Transverse colon (tissue), 4 donors: ENCODE results near the gene BMPR1B. TPM values are rescaled to one million over a fixed set of nuclear protein-coding genes. Genes with fewer than 3 reads are reported as not detected.

ENCODE experiments used
- DNase-seq: peaks from one replicate; pipeline ENCODE4 v3.0.0-alpha.2; 2019
- H3K27ac ChIP-seq, 4 donors: fragments of 200-600 bp; sonication (generic); 2 replicates each; pipeline ENCODE4 v1.5.1; 2016 to 2018; ENCODE audit warnings: inconsistent platforms in 4 of 4
- H3K27me3 ChIP-seq: fragments of 200-600 bp; sonication (generic); 2 replicates; pipeline ENCODE4 v1.5.1; 2017; ENCODE audit warnings: inconsistent platforms
- H3K36me3 ChIP-seq, 4 donors: fragments of 200-600 bp; sonication (generic); 2 replicates each; pipeline ENCODE4 v1.5.1; 2017 to 2019; ENCODE audit warnings: inconsistent platforms in 4 of 4
- H3K4me1 ChIP-seq, 4 donors: fragments of 200-600 bp; sonication (generic); 2 replicates each; pipeline ENCODE4 v1.5.1; 2017 to 2020; ENCODE audit warnings: inconsistent platforms in 4 of 4
- H3K4me3 ChIP-seq, 4 donors: fragments of 200-600 bp; sonication (generic); 1 replicate in 1 of 4; 2 replicates in 3 of 4; pipeline versions ENCODE4 v1.5.1 to v1.6.1; 2017 to 2019; ENCODE audit warnings: inconsistent platforms in 4 of 4
- H3K9me3 ChIP-seq, 2 donors: fragments of 200-600 bp; sonication (generic); 2 replicates each; pipeline ENCODE4 v1.5.1; 2017 to 2019; ENCODE audit warnings: inconsistent platforms in 2 of 2
- CTCF ChIP-seq, 5 experiments: fragments of 200-600 bp in 3 of 5; fragments of 450-650 bp in 2 of 5; sonication (generic) in 3 of 5; IDR thresholded peaks; 1 replicate in 2 of 5; 2 replicates in 3 of 5; pipeline ENCODE4 v1.5.1; 2016 to 2017; ENCODE audit warnings: antibody characterized with exemption in 5 of 5, inconsistent platforms in 3 of 5, mild to moderate bottlenecking in 2 of 5, moderate library complexity in 1 of 5
- EP300 ChIP-seq: sonication (generic); formaldehyde crosslinking; IDR thresholded peaks from one replicate; pipeline ENCODE4 v1.6.1; 2017; ENCODE audit warnings: antibody characterized with exemption, low read depth
- POLR2A ChIP-seq: fragments of 450-650 bp; IDR thresholded peaks from one replicate; pipeline ENCODE4 v1.6.1; 2016; ENCODE audit warnings: antibody characterized with exemption, mild to moderate bottlenecking, moderate library complexity
- POLR2AphosphoS5 ChIP-seq, 3 donors: sonication (generic); formaldehyde crosslinking; IDR thresholded peaks; one replicate each; pipeline ENCODE4 v1.6.1; 2016; ENCODE audit warnings: antibody characterized with exemption in 3 of 3
- WGBS, 2 donors: methylation state at CpG; one replicate each; pipeline ENCODE4 v1.1.5; 2018; ENCODE audit warnings: low coverage in 1 of 2; 5-methylcytosine and 5-hydroxymethylcytosine counted together
- in situ Hi-C, 4 donors: fragments of 200-750 bp; cut with MboI; loops; one replicate each; pipeline versions ENCODE4 v1.15.0 to v1.15.1; 2017; ENCODE audit warnings: low sequenced_read_pairs in 3 of 4, low pct_ligation_motif_present in 1 of 4, low pct_unique_long_range_greater_than_20kb in 1 of 4
- intact Hi-C: fragments of 100-400 bp; cut with DNase I; formaldehyde crosslinking; loops from one replicate; pipeline ENCODE4 v1.15.1; 2023; ENCODE audit warnings: low total_unique reads
- total RNA-seq, 4 donors: library from RNA; depleted of rRNA; stranded (reverse); fragments of >200 nt; gene quantifications; one replicate each; pipeline ENCODE4 v1.1.0, GENCODE V29; 2016

Gene BMPR1B
- total RNA-seq, 4 donors from 2014 or later = 0.64 to 3.2 (median 0.68) TPM; not detected in 1

GRCh38 chr4:94819371-94820168 is 61.8 kb downstream of the BMPR1B start:
- Histone ChIP-seq H3K27me3 (no peaks in the 10 kb centered on the region), H3K36me3 (no peaks in the 10 kb centered on the region), H3K27ac (no peak overlapping the region), H3K4me1 (no peaks in the 10 kb centered on the region), H3K9me3 (no peaks in the 10 kb centered on the region), H3K4me3 (no peak overlapping the region)
- WGBS, 2 donors = 47 to 63% methylated on average over 3 to 4 of the region's 4 CpGs
- intact Hi-C loops = no loop called here
- in situ Hi-C loops = no loop called here
- DNase-seq = no peak
- no peak for TF ChIP-seq POLR2A
- no peak for TF ChIP-seq CTCF (IDR thresholded peaks at IDR 0.05)
- no peak for TF ChIP-seq EP300
- no peak for TF ChIP-seq POLR2AphosphoS5 (IDR thresholded peaks at IDR 0.05)

DNA sequence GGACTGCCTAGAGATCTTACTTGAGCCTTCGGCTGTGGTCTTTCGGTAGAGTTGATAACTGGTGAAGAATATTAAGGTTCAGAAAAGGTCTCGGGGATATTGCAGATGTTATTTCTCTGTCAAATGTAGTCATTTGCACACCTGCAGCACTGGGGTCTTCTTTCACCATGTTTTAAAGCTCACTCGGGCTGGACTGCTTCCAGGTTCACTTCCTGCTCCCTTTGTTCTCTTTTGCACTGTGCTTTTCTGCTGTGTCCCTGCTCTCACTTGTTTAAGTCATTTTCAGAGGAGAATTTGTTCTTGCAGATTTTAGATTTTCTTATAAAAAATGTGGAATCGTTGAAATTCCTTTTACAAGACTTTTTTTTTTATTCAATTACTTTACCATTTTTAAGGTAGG is 68.5 kb downstream of the BMPR1B start:
- Histone ChIP-seq H3K27ac (no peak overlapping the region), H3K4me3 (no peak overlapping the region), H3K9me3 (no peaks in the 10 kb centered on the region), H3K27me3 (no peaks in the 10 kb centered on the region), H3K36me3 (no peaks in the 10 kb centered on the region), H3K4me1 (no peaks in the 10 kb centered on the region)
- DNase-seq = no peak
- in situ Hi-C loops (no loop called here), intact Hi-C loops (no loop called here)
- TF ChIP-seq POLR2A = no peak
- 59 to 65% methylated on average over 5 of the region's 5 CpGs for WGBS, 2 donors

- H3K36me3 ChIP-seq = no peaks in the 10 kb centered on the region
- TF ChIP-seq POLR2A = no peak
- no peak for TF ChIP-seq EP300
- no peak for TF ChIP-seq POLR2AphosphoS5 (IDR thresholded peaks at IDR 0.05)
- no peak for TF ChIP-seq CTCF (IDR thresholded peaks at IDR 0.05)
- DNase-seq = no peak
- in situ Hi-C loops (no loop called here), intact Hi-C loops (no loop called here)
- no peaks in the 10 kb centered on the region for H3K4me1 ChIP-seq
- no peaks in the 10 kb centered on the region for H3K27me3 ChIP-seq
- no peaks in the 10 kb centered on the region for H3K9me3 ChIP-seq
- 73 to 79% methylated on average over 5 of the region's 5 CpGs for WGBS, 2 donors
- no peak overlapping the region for H3K27ac ChIP-seq
- H3K4me3 ChIP-seq = no peak overlapping the region
These were observed 69.8 kb downstream of the BMPR1B start for GRCh38 chr4:94827481-94828110.

GRCh38 chr4:94828882-94829281 is 71.1 kb downstream of the BMPR1B start:
- 45 to 52% methylated on average over 1 of the region's 1 CpG for WGBS, 2 donors
- Histone ChIP-seq H3K9me3 (no peaks in the 10 kb centered on the region), H3K27me3 (no peaks in the 10 kb centered on the region), H3K4me3 (no peak overlapping the region), H3K27ac (no peak overlapping the region), H3K4me1 (no peaks in the 10 kb centered on the region), H3K36me3 (no peaks in the 10 kb centered on the region)
- DNase-seq = no peak
- in situ Hi-C loops = no loop called here
- no peak for TF ChIP-seq CTCF (IDR thresholded peaks at IDR 0.05)
- TF ChIP-seq POLR2A = no peak
- TF ChIP-seq POLR2AphosphoS5 (IDR thresholded peaks at IDR 0.05) = no peak
- no peak for TF ChIP-seq EP300
- intact Hi-C loops = no loop called here
